ENCODE results near the gene EDC4. TPM values are rescaled to one million over a fixed set of nuclear protein-coding genes. Genes with fewer than 3 reads are reported as not detected.

The EDC4 gene
- total RNA-seq (2021), result 99.6 and 99.9 TPM in 2 replicates
- Bru-seq, nascent RNA, result percentile 61 among the genes with signal in this experiment
- percentile 74 among the genes with signal in this experiment for BruChase-seq, experiment 1, labeled RNA remaining after a 2-hour chase
- percentile 89 among the genes with signal in this experiment for BruChase-seq, experiment 2, labeled RNA remaining after a 6-hour chase
- long read RNA-seq, full-length matches to known transcripts, result 79 of 170 reads
- long read RNA-seq, partial matches to known transcripts, result 33 of 170 reads
- long read RNA-seq, other reads (novel, unspliced or antisense), result 58 of 170 reads

- H3K27me3 ChIP-seq (replicated peaks; ENCODE audit: insufficient read depth, low read depth, low read length, poor library complexity), result no peaks in the 10 kb centered on the region
- intact Hi-C loops (cut with micrococcal nuclease; ENCODE audit: unreplicated experiment), result no loop called here
- H3K9me3 ChIP-seq (ENCODE audit: low read depth, low read length, poor library complexity, severe bottlenecking), result no peaks in the 10 kb centered on the region
- no TSS peak for BruUV-seq (replicated peaks)
- peak within 1 kb of the TSS; percentile 83 for H3K4me3 ChIP-seq (ENCODE audit: low read depth, low read length, poor library complexity, severe bottlenecking)
- ChIA-PET CTCF (interaction anchor here (0.5 to 2.1 kb wide), 2 partner anchors 11 to 1111 kb away, joined by 3 to 7 read pairs; partner anchors contain the start of gene NRN1L), POLR2A (ENCODE audit: low non-redundant PET) (no interaction called here)
- peak within 1 kb of the TSS; percentile 81 for H3K27ac ChIP-seq (ENCODE audit: low read depth, low read length, poor library complexity, severe bottlenecking)
- peak; percentile 88 for DNase-seq (ENCODE audit: low spot score)
- peaks cover 35% of the 10 kb centered on the region for H3K36me3 ChIP-seq (ENCODE audit: insufficient read depth, low read length, poor library complexity, severe bottlenecking)
- peaks cover 13% of the 10 kb centered on the region for H3K4me1 ChIP-seq (ENCODE audit: insufficient read depth, low read length, poor library complexity, severe bottlenecking)
- TF ChIP-seq CTCF (conservative IDR thresholded peaks at IDR 0.05; ENCODE audit: low read depth, low read length) (no peak), EZH2 (IDR thresholded peaks at IDR 0.05; ENCODE audit: borderline replicate concordance, low read depth, low read length, poor library complexity, severe bottlenecking) (no peak)
These were observed at the start of gene EDC4 for GRCh38 chr16:67872631-67873434. EDC4 (plus strand) TSS chr16:67873052; CDS start chr16:67873262, 210 bp downstream.

- ChIA-PET POLR2A (ENCODE audit: low non-redundant PET) (no interaction called here), CTCF (no interaction called here)
- no peaks in the 10 kb centered on the region for H3K9me3 ChIP-seq (ENCODE audit: low read depth, low read length, poor library complexity, severe bottlenecking)
- H3K27me3 ChIP-seq (replicated peaks; ENCODE audit: insufficient read depth, low read depth, low read length, poor library complexity), result no peaks in the 10 kb centered on the region
- intact Hi-C loops (cut with micrococcal nuclease; ENCODE audit: unreplicated experiment), result no loop called here
- H3K36me3 ChIP-seq (ENCODE audit: insufficient read depth, low read length, poor library complexity, severe bottlenecking), result peaks cover 19% of the 10 kb centered on the region
- H3K4me1 ChIP-seq (ENCODE audit: insufficient read depth, low read length, poor library complexity, severe bottlenecking), result no peaks in the 10 kb centered on the region
- no TSS peak for BruUV-seq (replicated peaks)
- TF ChIP-seq CTCF (conservative IDR thresholded peaks at IDR 0.05; ENCODE audit: low read depth, low read length), result no peak
- TF ChIP-seq EZH2 (IDR thresholded peaks at IDR 0.05; ENCODE audit: borderline replicate concordance, low read depth, low read length, poor library complexity, severe bottlenecking), result no peak
- no peak overlapping the region for H3K27ac ChIP-seq (ENCODE audit: low read depth, low read length, poor library complexity, severe bottlenecking)
- DNase-seq (ENCODE audit: low spot score), result no peak
- H3K4me3 ChIP-seq (ENCODE audit: low read depth, low read length, poor library complexity, severe bottlenecking), result no peak overlapping the region
These were observed 47.7 kb upstream of the EDC4 start for GRCh38 chr16:67825119-67825518.

DNA sequence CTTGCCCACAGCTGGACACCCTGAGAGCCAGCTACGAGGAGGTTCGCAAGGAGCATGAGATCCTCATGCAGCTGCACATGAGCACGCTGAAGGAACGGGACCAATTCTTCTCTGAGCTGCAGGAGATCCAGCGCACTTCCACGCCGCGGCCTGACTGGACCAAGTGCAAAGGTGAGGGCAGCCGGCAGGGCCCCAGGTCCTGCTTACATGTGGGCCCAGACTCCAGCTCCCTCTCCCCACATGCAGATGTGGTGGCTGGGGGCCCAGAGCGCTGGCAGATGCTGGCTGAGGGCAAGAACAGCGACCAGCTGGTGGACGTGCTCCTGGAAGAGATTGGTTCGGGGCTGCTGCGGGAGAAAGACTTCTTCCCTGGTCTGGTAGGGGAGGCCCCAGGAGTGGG, 46.9 kb upstream of the EDC4 start:
- no peaks in the 10 kb centered on the region for H3K9me3 ChIP-seq (ENCODE audit: low read depth, low read length, poor library complexity, severe bottlenecking)
- H3K4me1 ChIP-seq (ENCODE audit: insufficient read depth, low read length, poor library complexity, severe bottlenecking), result no peaks in the 10 kb centered on the region
- H3K4me3 ChIP-seq (ENCODE audit: low read depth, low read length, poor library complexity, severe bottlenecking), result no peak overlapping the region
- peaks cover 24% of the 10 kb centered on the region for H3K36me3 ChIP-seq (ENCODE audit: insufficient read depth, low read length, poor library complexity, severe bottlenecking)
- no peak overlapping the region for H3K27ac ChIP-seq (ENCODE audit: low read depth, low read length, poor library complexity, severe bottlenecking)
- TF ChIP-seq CTCF (conservative IDR thresholded peaks at IDR 0.05; ENCODE audit: low read depth, low read length) (no peak), EZH2 (IDR thresholded peaks at IDR 0.05; ENCODE audit: borderline replicate concordance, low read depth, low read length, poor library complexity, severe bottlenecking) (no peak)
- POLR2A ChIA-PET (ENCODE audit: low non-redundant PET), result no interaction called here
- no TSS peak for BruUV-seq (replicated peaks)
- H3K27me3 ChIP-seq (replicated peaks; ENCODE audit: insufficient read depth, low read depth, low read length, poor library complexity), result no peaks in the 10 kb centered on the region
- intact Hi-C loops (cut with micrococcal nuclease; ENCODE audit: unreplicated experiment), result no loop called here
- DNase-seq (ENCODE audit: low spot score), result no peak
- CTCF ChIA-PET, result no interaction called here

All from A673 (cell line).